Activated T-cell treated with anti-CD3 and anti-CD28 coated beads, Interleukin-2, amount 50 U/mL, for 4 hours (primary cell): ENCODE measurements around the gene SUSD1. TPM values are rescaled to one million over a fixed set of nuclear protein-coding genes. Genes with fewer than 3 reads are reported as not detected.
"Not testable (repeated sequence)": the region's sequence is repeated elsewhere in the genome, so short reads cannot be mapped to it uniquely, and the experiment has no call there.

Experiments
- ATAC-seq, 2 donors: fragments of 200-7000 bp; cut with Tn5 transposase; one replicate each; pipeline ENCODE4 v1.10.0; 2021
- DNase-seq: peaks from one replicate; pipeline ENCODE4 v3.0.0-alpha.2; 2020
- H3K27me3 Mint-ChIP-seq: one replicate; pipeline ENCODE4 v1.8.0; 2021; ENCODE audit warnings: low read depth, mixed read lengths
- H3K36me3 Mint-ChIP-seq: one replicate; pipeline ENCODE4 v1.8.0; 2022; ENCODE audit warnings: mixed read lengths; ENCODE audit not compliant: insufficient read depth
- H3K4me1 Mint-ChIP-seq: one replicate; pipeline ENCODE4 v1.8.0; 2021; ENCODE audit warnings: low read depth, mixed read lengths
- H3K4me3 Mint-ChIP-seq: one replicate; pipeline ENCODE4 v1.8.0; 2021; ENCODE audit warnings: mild to moderate bottlenecking, moderate library complexity, mixed read lengths
- H3K9me3 Mint-ChIP-seq: one replicate; pipeline ENCODE4 v1.8.0; 2021; ENCODE audit warnings: mixed read lengths
- total RNA-seq, 3 donors: library from RNA; stranded (reverse); gene quantifications; one replicate each; pipeline ENCODE4 v1.2.1, GENCODE V29; 2021

Gene SUSD1
- total RNA-seq, 3 donors from 2014 or later = 2.3 to 2.7 (median 2.4) TPM

DNA sequence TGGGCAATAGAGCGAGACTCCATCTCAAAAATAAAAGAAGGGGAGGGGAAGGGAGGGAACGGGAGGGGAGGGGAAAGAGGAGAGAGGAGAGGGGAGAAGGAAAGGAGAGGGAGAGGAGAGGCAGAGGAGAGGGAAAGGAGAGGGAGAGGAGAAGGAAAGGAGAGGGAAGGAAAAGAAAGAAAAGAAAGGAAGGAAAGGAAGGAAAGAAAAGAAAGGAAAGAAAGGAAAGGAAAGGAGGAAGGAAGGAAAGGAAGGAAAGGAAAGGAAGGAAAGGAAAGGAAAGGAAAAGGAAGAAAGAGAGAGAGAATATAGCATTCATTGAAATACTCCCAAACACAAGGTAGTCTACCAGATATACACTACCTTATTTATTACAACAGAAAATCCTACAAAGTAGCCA is 44.8 kb downstream of the SUSD1 start:
- DNase-seq (no peak), ATAC-seq (no peak)
- peaks cover 4% of the 10 kb centered on the region for H3K9me3 Mint-ChIP-seq
- no peaks in the 10 kb centered on the region for H3K4me1 Mint-ChIP-seq
- peaks cover 31% of the 10 kb centered on the region for H3K36me3 Mint-ChIP-seq
- no peaks in the 10 kb centered on the region for H3K27me3 Mint-ChIP-seq
- no peak overlapping the region for H3K4me3 Mint-ChIP-seq

- Mint-ChIP-seq H3K4me3 (no peak overlapping the region), H3K36me3 (peaks cover 29% of the 10 kb centered on the region), H3K27me3 (no peaks in the 10 kb centered on the region), H3K9me3 (peaks cover 4% of the 10 kb centered on the region), H3K4me1 (no peaks in the 10 kb centered on the region)
- no peak for DNase-seq
- no peak for ATAC-seq
Observed at GRCh38 chr9:112129246-112129645, 45.9 kb downstream of the SUSD1 start.

- H3K27me3 Mint-ChIP-seq, H3K4me1 Mint-ChIP-seq, H3K4me3 Mint-ChIP-seq, H3K9me3 Mint-ChIP-seq, ATAC-seq, DNase-seq: not testable (repeated sequence)
- H3K36me3 Mint-ChIP-seq = peaks cover 26% of the 10 kb centered on the region
Observed at GRCh38 chr9:112128399-112128798, 46.7 kb downstream of the SUSD1 start.

DNA sequence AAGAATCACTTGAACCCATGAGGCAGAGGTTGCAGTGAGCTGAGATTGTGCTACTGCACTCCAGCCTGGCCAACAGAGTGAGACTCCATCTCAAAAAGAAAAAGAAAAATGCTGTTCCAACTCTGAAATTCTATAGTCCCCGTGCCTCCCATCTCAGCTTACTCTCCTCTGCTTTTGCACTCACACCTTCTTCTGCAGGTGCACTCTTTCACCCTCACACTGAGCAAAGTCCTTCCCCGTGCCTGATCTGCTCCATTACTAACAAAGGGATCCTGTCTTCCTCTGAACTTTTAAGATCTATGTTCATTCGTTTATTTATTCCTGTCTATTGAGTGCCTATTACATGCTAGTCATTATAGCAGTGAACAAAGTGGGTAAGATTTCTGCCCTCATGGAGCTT is 47.8 kb downstream of the SUSD1 start:
- ATAC-seq (no peak), DNase-seq (no peak)
- Mint-ChIP-seq H3K4me1 (no peaks in the 10 kb centered on the region), H3K27me3 (no peaks in the 10 kb centered on the region), H3K4me3 (no peak overlapping the region), H3K36me3 (peaks cover 27% of the 10 kb centered on the region), H3K9me3 (no peaks in the 10 kb centered on the region)

GRCh38 chr9:112125951-112126388 is 49.1 kb downstream of the SUSD1 start:
- H3K4me3 Mint-ChIP-seq = no peak overlapping the region
- DNase-seq (no peak), ATAC-seq (no peak)
- no peaks in the 10 kb centered on the region for H3K27me3 Mint-ChIP-seq
- no peaks in the 10 kb centered on the region for H3K9me3 Mint-ChIP-seq
- H3K36me3 Mint-ChIP-seq = peaks cover 26% of the 10 kb centered on the region
- H3K4me1 Mint-ChIP-seq = peaks cover 3% of the 10 kb centered on the region

DNA sequence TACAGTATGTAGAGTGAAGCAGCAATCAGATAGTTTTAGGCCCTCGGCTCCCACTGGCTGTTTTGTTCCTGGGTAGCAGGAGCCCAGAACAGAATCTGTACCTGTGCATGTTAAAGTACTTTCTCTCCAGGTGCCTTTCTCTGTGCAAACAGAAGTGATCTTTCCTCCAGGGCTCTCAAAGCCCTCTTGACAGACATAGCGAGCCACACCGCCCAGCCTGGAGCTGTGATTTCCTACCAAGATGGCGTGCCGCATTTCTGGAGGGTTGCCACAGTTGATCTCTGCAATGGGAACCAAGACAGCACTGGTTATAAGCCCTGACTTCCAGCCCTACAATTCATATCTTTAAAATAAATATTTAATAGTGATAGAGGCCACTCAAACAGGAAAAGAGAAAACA is 50.9 kb downstream of the SUSD1 start:
- ATAC-seq (no peak), DNase-seq (no peak)
- Mint-ChIP-seq H3K4me3 (no peak overlapping the region), H3K9me3 (no peaks in the 10 kb centered on the region), H3K36me3 (peaks cover 29% of the 10 kb centered on the region), H3K4me1 (peaks cover 3% of the 10 kb centered on the region), H3K27me3 (no peaks in the 10 kb centered on the region)

DNA sequence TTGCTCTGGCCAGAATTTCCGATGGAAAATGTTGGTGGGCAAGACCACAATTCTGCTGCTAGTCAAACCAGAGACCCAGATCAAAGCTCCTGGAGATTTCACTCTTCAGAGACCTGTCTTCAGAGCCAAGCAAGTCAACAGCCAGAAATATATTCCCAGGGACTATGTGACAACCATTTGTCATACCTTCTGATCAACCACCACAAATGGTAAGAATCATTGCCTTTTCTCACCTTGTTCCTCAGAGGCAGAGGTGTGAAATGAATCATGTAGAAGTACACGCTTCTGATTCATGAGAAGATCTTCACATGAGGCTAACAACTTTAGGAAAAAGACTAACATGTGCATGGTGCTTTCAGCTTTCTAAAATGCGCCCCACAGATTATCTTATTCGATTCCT is 53.5 kb downstream of the SUSD1 start:
- Mint-ChIP-seq H3K27me3 (no peaks in the 10 kb centered on the region), H3K9me3 (no peaks in the 10 kb centered on the region), H3K4me1 (peaks cover 3% of the 10 kb centered on the region), H3K4me3 (no peak overlapping the region), H3K36me3 (peaks cover 19% of the 10 kb centered on the region)
- ATAC-seq (peak; percentile 89 to 95), DNase-seq (no peak)

DNA sequence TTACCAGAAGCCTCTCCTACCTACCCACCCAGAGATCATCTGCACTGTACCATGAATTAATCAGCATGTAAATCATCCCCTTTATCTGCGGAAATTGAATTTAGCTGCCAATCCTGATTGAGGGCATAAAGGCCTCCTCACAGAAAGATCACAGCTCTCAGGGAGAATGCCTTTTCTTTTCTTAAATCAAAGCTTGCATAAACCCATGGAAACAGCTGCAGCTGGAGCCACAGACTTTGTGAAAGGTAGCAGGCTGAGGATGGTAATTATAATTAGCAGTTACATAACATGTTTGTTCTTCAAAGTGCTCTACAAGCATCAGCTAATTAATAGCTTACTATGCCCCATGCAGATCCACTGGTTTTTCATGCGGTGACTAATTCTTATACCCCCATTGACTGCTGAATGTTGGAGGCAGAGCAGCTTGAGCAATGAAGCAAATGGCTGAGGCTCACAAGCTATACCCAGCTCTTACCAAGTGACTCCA is 54.6 kb downstream of the SUSD1 start:
- no peak for DNase-seq
- H3K9me3 Mint-ChIP-seq = no peaks in the 10 kb centered on the region
- peaks cover 3% of the 10 kb centered on the region for H3K4me1 Mint-ChIP-seq
- H3K4me3 Mint-ChIP-seq = no peak overlapping the region
- H3K27me3 Mint-ChIP-seq = no peaks in the 10 kb centered on the region
- ATAC-seq = no peak
- H3K36me3 Mint-ChIP-seq = peaks cover 20% of the 10 kb centered on the region

GRCh38 chr9:112120030-112120341 is 55.1 kb downstream of the SUSD1 start:
- no peak overlapping the region for H3K4me3 Mint-ChIP-seq
- no peaks in the 10 kb centered on the region for H3K9me3 Mint-ChIP-seq
- no peak for DNase-seq
- ATAC-seq = no peak
- H3K36me3 Mint-ChIP-seq = peaks cover 20% of the 10 kb centered on the region
- peaks cover 3% of the 10 kb centered on the region for H3K4me1 Mint-ChIP-seq
- no peaks in the 10 kb centered on the region for H3K27me3 Mint-ChIP-seq

GRCh38 chr9:112119225-112120029 is 55.7 kb downstream of the SUSD1 start:
- H3K4me3 Mint-ChIP-seq = no peak overlapping the region
- no peaks in the 10 kb centered on the region for H3K9me3 Mint-ChIP-seq
- peaks cover 20% of the 10 kb centered on the region for H3K36me3 Mint-ChIP-seq
- H3K27me3 Mint-ChIP-seq = no peaks in the 10 kb centered on the region
- ATAC-seq (no peak), DNase-seq (no peak)
- H3K4me1 Mint-ChIP-seq = peaks cover 3% of the 10 kb centered on the region

GRCh38 chr9:112118009-112118408 is 57.1 kb downstream of the SUSD1 start:
- H3K27me3 Mint-ChIP-seq = no peaks in the 10 kb centered on the region
- no peak for ATAC-seq
- no peak overlapping the region for H3K4me3 Mint-ChIP-seq
- H3K9me3 Mint-ChIP-seq = no peaks in the 10 kb centered on the region
- peaks cover 15% of the 10 kb centered on the region for H3K36me3 Mint-ChIP-seq
- no peak for DNase-seq
- H3K4me1 Mint-ChIP-seq = peaks cover 3% of the 10 kb centered on the region

- no peak overlapping the region for H3K4me3 Mint-ChIP-seq
- DNase-seq = no peak
- no peaks in the 10 kb centered on the region for H3K27me3 Mint-ChIP-seq
- H3K9me3 Mint-ChIP-seq = no peaks in the 10 kb centered on the region
- no peak for ATAC-seq
- peaks cover 1% of the 10 kb centered on the region for H3K4me1 Mint-ChIP-seq
- peaks cover 14% of the 10 kb centered on the region for H3K36me3 Mint-ChIP-seq
Observed at GRCh38 chr9:112115970-112116753, 58.9 kb downstream of the SUSD1 start.

GRCh38 chr9:112115109-112115508 is 60.0 kb downstream of the SUSD1 start:
- Mint-ChIP-seq H3K36me3 (peaks cover 14% of the 10 kb centered on the region), H3K27me3 (no peaks in the 10 kb centered on the region), H3K4me1 (no peaks in the 10 kb centered on the region), H3K9me3 (no peaks in the 10 kb centered on the region), H3K4me3 (no peak overlapping the region)
- DNase-seq (no peak), ATAC-seq (no peak)

DNA sequence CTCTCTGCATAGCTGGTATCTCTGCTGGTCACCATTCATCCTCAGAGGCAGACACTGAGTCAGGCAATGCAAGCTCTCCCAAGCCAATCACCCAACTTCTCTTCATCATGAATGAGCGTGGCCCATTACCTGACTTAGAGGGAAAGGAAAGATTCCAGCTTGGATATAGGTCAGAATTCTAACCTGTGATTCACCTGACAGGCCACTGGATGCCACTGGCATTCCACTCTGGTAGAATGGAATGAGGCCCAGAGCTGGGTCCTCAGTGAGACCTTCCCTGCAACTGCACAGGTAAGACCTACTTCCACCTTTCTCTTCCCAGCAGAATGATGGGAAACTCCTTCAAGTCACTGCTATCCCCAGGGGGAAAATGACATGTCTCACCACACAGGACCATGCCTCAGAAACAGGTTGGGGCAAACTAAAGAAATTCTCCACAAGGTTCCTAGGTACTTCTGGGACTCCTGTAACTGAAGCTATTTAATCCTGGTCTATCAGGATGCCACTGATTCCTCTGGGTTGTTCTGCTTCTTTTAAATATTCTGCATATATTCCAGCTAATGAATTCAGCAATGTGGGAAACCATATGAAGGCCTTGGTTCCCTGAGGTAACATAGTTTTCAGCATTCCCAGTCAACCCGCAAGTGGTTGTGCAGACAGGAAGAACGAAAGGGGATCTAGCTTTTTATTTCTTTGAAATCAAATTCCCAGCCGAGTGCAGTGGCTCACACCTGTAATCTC is 62.0 kb downstream of the SUSD1 start:
- Mint-ChIP-seq H3K9me3 (no peaks in the 10 kb centered on the region), H3K4me1 (no peaks in the 10 kb centered on the region), H3K36me3 (peaks cover 9% of the 10 kb centered on the region), H3K4me3 (no peak overlapping the region), H3K27me3 (no peaks in the 10 kb centered on the region)
- DNase-seq (peak; percentile 10), ATAC-seq (no peak)
